Smooth muscle cell (in vitro differentiated cells): ENCODE data around the gene ZNF317. TPM values are rescaled to one million over a fixed set of nuclear protein-coding genes. Genes with fewer than 3 reads are reported as not detected.

Experiments used
- DNase-seq: peaks from one replicate; lab custom pipeline; 2025; ENCODE audit not compliant: unreplicated experiment; lab: John Stamatoyannopoulos, UW
- H2AFZ ChIP-seq: fragments of 200-600 bp; sonication (generic); 2 replicates; pipeline ENCODE4 v1.6.0; 2016; ENCODE audit warnings: antibody characterized with exemption, low read depth, mild to moderate bottlenecking
- H3F3A ChIP-seq: fragments of 200-600 bp; sonication (generic); 2 replicates; pipeline ENCODE4 v1.6.0; 2017; ENCODE audit warnings: antibody characterized with exemption, low read depth
- H3K27ac ChIP-seq: fragments of 200-600 bp; sonication (generic); 2 replicates; pipeline ENCODE4 v1.5.1; 2016; ENCODE audit warnings: low read depth, mild to moderate bottlenecking
- H3K27me3 ChIP-seq: fragments of 200-600 bp; sonication (generic); 2 replicates; pipeline ENCODE4 v1.6.1; 2016; ENCODE audit warnings: low read depth, mild to moderate bottlenecking
- H3K36me3 ChIP-seq: fragments of 200-600 bp; sonication (generic); 2 replicates; pipeline ENCODE4 v1.5.1; 2016; ENCODE audit warnings: low read depth
- H3K4me1 ChIP-seq: fragments of 200-600 bp; sonication (generic); 2 replicates; pipeline ENCODE4 v1.5.1; 2016; ENCODE audit warnings: low read depth
- H3K4me2 ChIP-seq: fragments of 200-600 bp; sonication (generic); 2 replicates; pipeline ENCODE4 v1.6.0; 2016; ENCODE audit warnings: mild to moderate bottlenecking
- H3K4me3 ChIP-seq: fragments of 200-600 bp; sonication (generic); 2 replicates; pipeline ENCODE4 v1.5.1; 2016; ENCODE audit warnings: mild to moderate bottlenecking
- H3K79me2 ChIP-seq: fragments of 200-600 bp; sonication (generic); 2 replicates; pipeline ENCODE4 v1.6.0; 2016; ENCODE audit warnings: low read depth, mild to moderate bottlenecking
- H3K9ac ChIP-seq: fragments of 200-600 bp; sonication (generic); 2 replicates; pipeline ENCODE4 v1.6.0; 2016; ENCODE audit warnings: low read depth
- H3K9me3 ChIP-seq: fragments of 200-600 bp; sonication (generic); replicated peaks from 2 replicates; pipeline ENCODE4 v1.5.1; 2016; ENCODE audit warnings: low read depth
- H4K20me1 ChIP-seq: fragments of 200-600 bp; sonication (generic); 2 replicates; pipeline ENCODE4 v1.6.0; 2016; ENCODE audit warnings: low read depth
- WGBS: methylation state at CpG from one replicate; pipeline ENCODE4 v1.1.7; 2016; ENCODE audit warnings: low lambda C conversion rate; 5-methylcytosine and 5-hydroxymethylcytosine counted together
- polyA plus RNA-seq: library from polyadenylated mRNA; unstranded; fragments of >200 nt; fragmentation: Nextera tagmentation; extraction: Ambion mirVana; gene quantifications from 2 replicates; pipeline ENCODE4 v1.2.1, GENCODE V29; 2016
- total RNA-seq: library from RNA; depleted of rRNA; stranded (reverse); fragments of >200 nt; gene quantifications from 2 replicates; pipeline ENCODE4 v1.2.3, GENCODE V29; 2014
- TF ChIP-seq, protein P1 (sequence below): fragments of 200-600 bp; sonication (generic); IDR thresholded peaks from 2 replicates; pipeline ENCODE4 v1.5.1; 2017; ENCODE audit warnings: borderline replicate concordance, mild to moderate bottlenecking, antibody characterized with exemption; ENCODE audit not compliant: insufficient read depth, poor library complexity, severe bottlenecking

The ZNF317 gene
- total and polyA plus RNA-seq, 2 experiments from 2014 or later = 19.0 to 19.6 TPM

DNA sequence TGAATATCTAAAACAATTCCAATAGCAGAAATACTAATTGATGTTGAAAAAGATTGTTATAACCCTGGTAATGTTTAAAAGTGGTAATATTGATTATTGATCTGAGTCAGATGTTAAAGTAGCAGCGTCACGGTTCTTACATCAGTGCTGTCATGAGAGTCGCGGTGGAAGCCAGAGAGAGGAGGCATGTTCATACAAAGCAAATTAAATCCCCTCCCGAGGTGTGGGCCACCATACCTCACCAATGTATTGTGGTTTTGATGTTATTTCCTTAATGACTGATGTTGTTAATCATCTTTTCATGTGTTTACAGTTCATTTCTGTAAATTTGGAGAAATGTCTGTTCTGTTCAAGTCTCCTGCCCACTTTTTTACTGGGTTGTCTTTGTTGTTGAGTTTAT is 11.2 kb downstream of the ZNF317 start:
- peaks cover 99% of the 10 kb centered on the region for H3K79me2 ChIP-seq
- DNase-seq = no peak
- H3K27ac ChIP-seq = no peak overlapping the region
- 98% methylated on average over 5 of the region's 5 CpGs for WGBS
- H3K27me3 ChIP-seq = no peaks in the 10 kb centered on the region
- H3F3A ChIP-seq = no peaks in the 10 kb centered on the region
- peaks cover 5% of the 10 kb centered on the region for H3K9me3 ChIP-seq
- no peak overlapping the region for H3K4me2 ChIP-seq
- H4K20me1 ChIP-seq = peaks cover 38% of the 10 kb centered on the region
- no peaks in the 10 kb centered on the region for H3K4me1 ChIP-seq
- no peak overlapping the region for H3K9ac ChIP-seq
- TF ChIP-seq, protein P1, sequence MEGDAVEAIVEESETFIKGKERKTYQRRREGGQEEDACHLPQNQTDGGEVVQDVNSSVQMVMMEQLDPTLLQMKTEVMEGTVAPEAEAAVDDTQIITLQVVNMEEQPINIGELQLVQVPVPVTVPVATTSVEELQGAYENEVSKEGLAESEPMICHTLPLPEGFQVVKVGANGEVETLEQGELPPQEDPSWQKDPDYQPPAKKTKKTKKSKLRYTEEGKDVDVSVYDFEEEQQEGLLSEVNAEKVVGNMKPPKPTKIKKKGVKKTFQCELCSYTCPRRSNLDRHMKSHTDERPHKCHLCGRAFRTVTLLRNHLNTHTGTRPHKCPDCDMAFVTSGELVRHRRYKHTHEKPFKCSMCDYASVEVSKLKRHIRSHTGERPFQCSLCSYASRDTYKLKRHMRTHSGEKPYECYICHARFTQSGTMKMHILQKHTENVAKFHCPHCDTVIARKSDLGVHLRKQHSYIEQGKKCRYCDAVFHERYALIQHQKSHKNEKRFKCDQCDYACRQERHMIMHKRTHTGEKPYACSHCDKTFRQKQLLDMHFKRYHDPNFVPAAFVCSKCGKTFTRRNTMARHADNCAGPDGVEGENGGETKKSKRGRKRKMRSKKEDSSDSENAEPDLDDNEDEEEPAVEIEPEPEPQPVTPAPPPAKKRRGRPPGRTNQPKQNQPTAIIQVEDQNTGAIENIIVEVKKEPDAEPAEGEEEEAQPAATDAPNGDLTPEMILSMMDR = no peak
- H3K4me3 ChIP-seq = no peak overlapping the region
- no peak overlapping the region for H2AFZ ChIP-seq
- H3K36me3 ChIP-seq = peaks cover 8% of the 10 kb centered on the region

DNA sequence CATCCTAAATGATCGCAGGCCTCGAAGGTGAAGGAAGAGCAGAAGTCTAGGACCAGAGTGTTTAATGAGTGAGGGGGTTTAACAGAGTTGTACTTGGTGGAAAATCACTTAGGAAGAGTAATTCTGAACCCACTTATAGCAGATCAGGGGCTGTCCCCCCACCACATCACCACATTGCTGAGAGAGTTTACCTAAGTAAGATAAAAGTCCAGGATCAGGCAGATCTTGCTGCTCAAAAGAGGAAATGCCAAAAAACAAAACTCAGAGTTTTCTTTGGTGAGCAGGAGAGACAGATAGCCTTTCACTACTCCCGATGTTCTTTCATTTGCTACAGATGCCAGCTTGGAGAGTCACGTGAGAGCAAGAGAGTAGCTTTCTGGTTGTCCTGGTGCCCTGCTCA is 15.4 kb downstream of the ZNF317 start:
- Histone ChIP-seq H3K4me1 (no peaks in the 10 kb centered on the region), H3K4me3 (no peak overlapping the region), H4K20me1 (peaks cover 40% of the 10 kb centered on the region), H3K79me2 (peaks cover 56% of the 10 kb centered on the region), H3F3A (no peaks in the 10 kb centered on the region), H3K27ac (no peak overlapping the region), H3K9me3 (peaks cover 19% of the 10 kb centered on the region), H3K27me3 (no peaks in the 10 kb centered on the region), H3K36me3 (peaks cover 27% of the 10 kb centered on the region), H2AFZ (no peak overlapping the region), H3K4me2 (no peak overlapping the region), H3K9ac (no peak overlapping the region)
- WGBS = 95% methylated on average over 4 of the region's 4 CpGs
- DNase-seq = no peak
- TF ChIP-seq, protein P1 = no peak

DNA sequence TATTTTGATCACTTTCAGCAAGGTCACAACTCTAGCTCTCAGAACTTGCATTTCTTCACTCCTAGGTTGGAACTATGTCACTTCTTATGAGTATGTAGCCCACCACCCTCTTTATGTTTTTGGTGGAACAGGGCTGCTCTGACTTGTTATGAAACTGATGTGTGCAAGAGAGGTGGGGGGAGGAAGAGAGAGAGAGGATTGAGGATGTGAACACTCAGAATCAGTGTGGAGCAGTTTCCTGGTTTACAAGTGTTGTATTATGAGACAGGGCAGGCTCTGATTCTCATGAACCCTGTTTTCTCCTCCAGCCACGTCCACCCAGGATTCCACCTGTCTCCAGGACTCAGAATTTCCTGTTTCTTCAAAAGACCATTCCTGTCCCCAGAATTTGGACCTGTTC is 16.1 kb downstream of the ZNF317 start:
- Histone ChIP-seq H3K4me2 (no peak overlapping the region), H3F3A (no peaks in the 10 kb centered on the region), H3K36me3 (peaks cover 34% of the 10 kb centered on the region), H3K27ac (no peak overlapping the region), H3K27me3 (no peaks in the 10 kb centered on the region), H2AFZ (no peak overlapping the region), H3K79me2 (peaks cover 49% of the 10 kb centered on the region), H4K20me1 (peaks cover 33% of the 10 kb centered on the region), H3K9ac (no peak overlapping the region), H3K4me3 (no peak overlapping the region), H3K9me3 (peaks cover 26% of the 10 kb centered on the region), H3K4me1 (no peaks in the 10 kb centered on the region)
- TF ChIP-seq, protein P1 = no peak
- WGBS = 100% methylated on average over 1 of the region's 1 CpG
- no peak for DNase-seq

DNA sequence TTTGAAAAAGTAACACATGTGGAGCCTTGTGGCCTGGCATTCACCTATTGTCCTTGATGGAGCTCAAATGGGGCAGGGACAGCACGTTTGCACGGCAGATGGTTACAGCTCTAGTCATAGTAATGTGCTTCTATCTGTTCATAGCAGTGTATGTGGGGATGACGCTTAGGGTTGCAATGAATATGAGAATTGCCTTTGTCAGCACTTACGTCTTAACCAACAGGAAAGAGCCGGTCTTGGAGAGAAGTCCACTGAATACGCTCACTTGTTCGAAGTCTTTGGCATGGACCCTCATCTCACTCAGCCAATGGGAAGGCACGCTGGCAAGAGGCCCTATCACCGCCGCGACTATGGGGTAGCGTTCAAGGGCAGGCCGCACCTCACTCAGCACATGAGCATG is 19.7 kb downstream of the ZNF317 start:
- H3K4me2 ChIP-seq = no peak overlapping the region
- over 99% methylated on average over 13 of the region's 13 CpGs for WGBS
- H4K20me1 ChIP-seq = peaks cover 17% of the 10 kb centered on the region
- DNase-seq = no peak
- no peak overlapping the region for H3K27ac ChIP-seq
- no peaks in the 10 kb centered on the region for H3K4me1 ChIP-seq
- no peaks in the 10 kb centered on the region for H3K27me3 ChIP-seq
- H3K9ac ChIP-seq = no peak overlapping the region
- peaks cover 13% of the 10 kb centered on the region for H3K79me2 ChIP-seq
- H3F3A ChIP-seq = no peaks in the 10 kb centered on the region
- TF ChIP-seq, protein P1 = no peak
- no peak overlapping the region for H2AFZ ChIP-seq
- H3K9me3 ChIP-seq = peaks cover 29% of the 10 kb centered on the region
- H3K36me3 ChIP-seq = peaks cover 52% of the 10 kb centered on the region
- H3K4me3 ChIP-seq = no peak overlapping the region
